Measurements from ENCODE around the gene STRN4.

Gene STRN4

DNA sequence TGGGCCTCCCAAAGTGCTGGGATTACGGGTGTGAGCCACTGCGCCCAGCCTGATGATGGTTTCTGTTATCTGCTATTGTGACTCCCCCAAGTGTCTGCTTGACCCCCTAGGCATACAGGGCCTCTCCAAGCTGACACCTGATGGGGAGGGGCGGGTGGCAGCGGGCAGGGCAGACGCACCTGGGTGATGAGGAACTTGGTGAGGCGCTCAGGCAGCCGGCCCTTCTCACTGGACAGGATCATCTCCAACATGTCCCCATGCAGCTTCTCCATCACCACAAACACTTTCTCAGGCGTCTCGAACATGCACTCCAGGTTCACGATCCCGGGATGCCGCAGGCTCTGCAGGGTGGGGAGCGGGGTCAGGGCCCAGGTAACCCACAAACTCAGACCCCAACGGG lies 56.9 kb downstream of the STRN4 start:
- no peak overlapping the region for H3K27ac ChIP-seq (ENCODE audit: low read depth, low read length, severe bottlenecking)
- peaks cover 94% of the 10 kb centered on the region for H3K36me3 ChIP-seq (ENCODE audit: control insufficient read depth, insufficient read depth, low read length)
- no peaks in the 10 kb centered on the region for H3K4me1 ChIP-seq (ENCODE audit: control insufficient read depth, insufficient read depth, low read length, poor library complexity, severe bottlenecking)
- H3K4me3 ChIP-seq (ENCODE audit: extremely low read depth, insufficient read depth, low read length, poor library complexity, severe bottlenecking) = no peak overlapping the region
- no peaks in the 10 kb centered on the region for H3K9me3 ChIP-seq (ENCODE audit: control insufficient read depth, low read length)
- WGBS, 2 experiments (ENCODE audit: insufficient coverage in 2 of 2) = 98% methylated on average over 11 to 12 of the region's 14 CpGs

DNA sequence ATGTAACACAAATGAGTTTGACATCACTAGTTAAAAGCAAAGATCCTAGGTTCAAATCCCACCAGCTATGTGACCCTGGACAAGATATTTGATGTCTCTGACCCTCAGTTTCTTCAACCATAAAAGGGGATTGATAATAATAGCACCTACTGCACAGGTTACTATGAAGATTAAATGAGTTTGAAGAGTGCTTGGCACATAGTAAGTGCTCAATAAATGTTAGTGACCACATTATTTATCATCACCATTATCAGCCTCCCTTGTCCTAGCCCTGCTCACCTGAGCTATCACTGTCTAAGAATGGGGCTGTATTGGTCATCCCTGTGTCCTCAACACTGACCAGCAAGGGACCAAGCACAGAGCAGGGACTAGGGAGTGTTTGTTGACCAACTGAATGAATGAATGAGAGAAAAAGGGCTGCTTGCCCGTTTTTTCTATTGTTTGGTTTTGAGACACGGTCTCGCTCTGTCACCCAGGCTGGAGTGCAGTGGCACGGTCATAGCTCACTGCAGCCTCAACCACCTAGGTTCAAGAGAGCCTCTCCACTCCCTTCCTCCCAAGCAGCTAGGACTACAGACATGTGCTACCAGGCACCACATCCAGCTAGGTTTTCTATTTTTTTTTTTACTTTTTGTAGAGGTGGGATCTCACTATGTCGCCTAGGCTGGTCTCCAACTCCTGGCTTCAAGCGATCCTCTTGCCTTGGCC lies 58.7 kb downstream of the STRN4 start:
- Histone ChIP-seq H3K9me3 (ENCODE audit: control insufficient read depth, low read length) (no peaks in the 10 kb centered on the region), H3K27ac (ENCODE audit: low read depth, low read length, severe bottlenecking) (no peak overlapping the region), H3K4me3 (ENCODE audit: extremely low read depth, insufficient read depth, low read length, poor library complexity, severe bottlenecking) (no peak overlapping the region), H3K36me3 (ENCODE audit: control insufficient read depth, insufficient read depth, low read length) (peaks cover 88% of the 10 kb centered on the region), H3K4me1 (ENCODE audit: control insufficient read depth, insufficient read depth, low read length, poor library complexity, severe bottlenecking) (no peaks in the 10 kb centered on the region)
- WGBS, 2 experiments (ENCODE audit: insufficient coverage in 2 of 2) = 94 to 95% methylated on average over 5 to 6 of the region's 6 CpGs

DNA sequence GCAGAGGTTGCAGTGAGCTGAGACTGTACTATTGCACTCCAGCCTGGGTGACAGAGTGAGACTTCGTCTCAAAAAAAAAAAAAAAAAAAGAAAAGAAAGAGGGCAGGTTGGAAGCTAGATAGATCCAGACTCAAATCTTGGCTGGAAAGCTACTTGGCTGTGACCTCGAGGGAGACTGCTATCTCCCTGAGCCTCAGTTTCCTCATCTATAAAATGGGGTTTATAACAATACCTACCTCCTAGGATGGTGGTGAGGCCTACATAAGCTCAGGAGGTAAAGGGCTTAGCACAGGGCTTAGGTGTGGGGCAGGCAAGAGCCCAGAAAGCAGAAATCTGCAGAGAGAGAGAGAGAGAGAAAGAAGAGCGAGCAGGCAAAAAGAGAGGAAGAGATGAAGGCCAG lies 61.1 kb downstream of the STRN4 start:
- Histone ChIP-seq H3K9me3 (ENCODE audit: control insufficient read depth, low read length) (no peaks in the 10 kb centered on the region), H3K4me3 (ENCODE audit: extremely low read depth, insufficient read depth, low read length, poor library complexity, severe bottlenecking) (no peak overlapping the region), H3K27ac (ENCODE audit: low read depth, low read length, severe bottlenecking) (no peak overlapping the region), H3K4me1 (ENCODE audit: control insufficient read depth, insufficient read depth, low read length, poor library complexity, severe bottlenecking) (no peaks in the 10 kb centered on the region), H3K36me3 (ENCODE audit: control insufficient read depth, insufficient read depth, low read length) (peaks cover 83% of the 10 kb centered on the region)
- WGBS, 2 experiments (ENCODE audit: insufficient coverage in 2 of 2) = no CpG with 5 or more reads among the region's 3 CpGs

DNA sequence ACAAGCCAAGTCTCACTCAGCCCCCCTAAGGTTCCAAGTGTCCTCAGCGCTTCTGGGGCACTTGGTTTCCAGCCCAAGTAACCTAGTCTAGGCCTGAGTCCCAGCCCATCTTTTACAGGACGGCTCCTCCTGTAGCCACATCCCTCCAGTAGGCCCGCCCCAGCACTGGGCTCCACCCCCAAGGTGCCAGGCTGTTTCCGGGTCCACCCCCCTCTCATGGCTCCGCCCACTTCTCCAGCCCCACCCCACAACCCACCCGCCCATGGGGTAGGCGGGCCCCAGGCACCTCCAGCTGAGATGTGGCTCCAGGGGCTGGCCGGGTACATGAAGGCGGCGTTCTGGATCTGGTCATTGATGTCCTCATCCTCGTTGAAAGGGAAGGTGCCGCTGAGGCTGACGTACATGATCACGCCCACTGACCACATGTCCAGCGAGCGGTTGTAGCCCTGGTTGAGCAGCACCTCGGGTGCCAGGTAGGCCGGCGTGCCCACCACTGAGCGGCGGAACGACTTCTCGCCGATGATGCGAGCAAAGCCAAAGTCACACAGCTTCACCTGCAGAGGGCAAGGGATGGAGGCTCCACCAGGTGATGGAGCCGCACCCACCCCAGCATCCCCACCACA lies 68.0 kb downstream of the STRN4 start:
- Histone ChIP-seq H3K9me3 (ENCODE audit: control insufficient read depth, low read length) (no peaks in the 10 kb centered on the region), H3K27ac (ENCODE audit: low read depth, low read length, severe bottlenecking) (no peak overlapping the region), H3K4me1 (ENCODE audit: control insufficient read depth, insufficient read depth, low read length, poor library complexity, severe bottlenecking) (no peaks in the 10 kb centered on the region), H3K36me3 (ENCODE audit: control insufficient read depth, insufficient read depth, low read length) (peaks cover 87% of the 10 kb centered on the region), H3K4me3 (ENCODE audit: extremely low read depth, insufficient read depth, low read length, poor library complexity, severe bottlenecking) (no peak overlapping the region)
- 93 to 94% methylated on average over 16 to 17 of the region's 26 CpGs for WGBS, 2 experiments (ENCODE audit: insufficient coverage in 2 of 2)

DNA sequence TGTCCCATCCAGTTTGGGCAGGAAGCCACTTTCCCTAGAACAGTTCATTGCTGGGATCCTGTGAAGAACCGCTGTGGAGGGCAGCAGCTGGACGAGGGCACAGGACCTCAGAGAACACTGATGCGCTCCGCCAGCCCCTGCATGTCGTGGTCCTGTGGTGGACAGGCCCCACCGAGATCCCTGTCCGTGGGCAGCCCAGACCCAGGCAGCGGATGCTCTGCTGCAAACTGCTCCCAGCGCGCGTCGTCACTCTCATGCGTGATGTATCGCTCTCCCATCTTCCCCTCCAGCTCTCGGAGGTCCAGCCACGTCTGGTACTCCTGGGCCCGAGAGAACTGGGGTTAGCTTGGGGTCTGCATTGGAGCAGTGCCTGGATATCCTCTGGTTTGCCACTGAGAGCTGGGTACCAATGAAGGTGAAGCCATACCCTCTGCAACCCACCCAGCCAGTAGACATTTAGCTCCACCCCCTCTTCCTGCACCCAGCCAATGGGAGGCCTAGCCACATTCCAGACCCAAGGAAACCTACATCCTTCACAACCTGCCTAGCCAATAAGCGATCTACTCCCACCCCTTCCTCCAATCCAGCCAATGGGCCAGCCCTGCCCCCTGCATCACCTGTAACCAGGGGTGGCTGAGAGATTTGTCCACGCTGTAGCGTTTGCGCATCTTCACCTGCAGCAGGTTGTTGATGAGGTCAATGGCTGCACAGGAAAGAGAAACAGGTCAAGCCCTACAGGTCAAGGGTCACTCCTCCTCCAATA lies 71.7 kb downstream of the STRN4 start:
- H3K9me3 ChIP-seq (ENCODE audit: control insufficient read depth, low read length) = no peaks in the 10 kb centered on the region
- WGBS, 2 experiments (ENCODE audit: insufficient coverage in 2 of 2) = 94 to 97% methylated on average over 18 to 21 of the region's 21 CpGs
- peaks cover 74% of the 10 kb centered on the region for H3K36me3 ChIP-seq (ENCODE audit: control insufficient read depth, insufficient read depth, low read length)

DNA sequence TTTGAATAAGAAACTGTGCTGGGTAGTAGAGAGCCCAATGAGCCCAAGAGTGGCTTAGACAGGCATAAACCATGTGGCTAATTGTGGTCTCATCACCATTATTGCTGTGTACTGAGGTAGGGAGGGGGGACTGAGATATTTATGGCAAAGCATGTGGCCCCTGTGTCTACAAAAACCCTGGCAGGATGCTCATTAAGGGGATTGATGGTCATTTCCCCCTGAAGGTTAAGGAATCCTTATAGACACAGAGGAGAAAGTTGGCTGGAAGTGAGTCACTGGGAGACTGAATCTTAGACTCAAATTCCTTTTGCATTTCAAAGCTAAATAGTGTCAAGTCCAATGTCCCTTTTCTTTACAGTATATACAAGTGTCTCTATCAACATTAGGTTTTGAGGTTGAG lies 75.4 kb downstream of the STRN4 start:
- Histone ChIP-seq H3K4me1 (ENCODE audit: control insufficient read depth, insufficient read depth, low read length, poor library complexity, severe bottlenecking) (peaks cover 5% of the 10 kb centered on the region), H3K9me3 (ENCODE audit: control insufficient read depth, low read length) (no peaks in the 10 kb centered on the region), H3K36me3 (ENCODE audit: control insufficient read depth, insufficient read depth, low read length) (peaks cover 40% of the 10 kb centered on the region), H3K4me3 (ENCODE audit: extremely low read depth, insufficient read depth, low read length, poor library complexity, severe bottlenecking) (no peak overlapping the region), H3K27ac (ENCODE audit: low read depth, low read length, severe bottlenecking) (no peak overlapping the region)

More for the DNA sequence above, 71.7 kb downstream of the STRN4 start:
- no peak overlapping the region for H3K4me3 ChIP-seq (ENCODE audit: extremely low read depth, insufficient read depth, low read length, poor library complexity, severe bottlenecking)
- H3K27ac ChIP-seq (ENCODE audit: low read depth, low read length, severe bottlenecking) = no peak overlapping the region
- H3K4me1 ChIP-seq (ENCODE audit: control insufficient read depth, insufficient read depth, low read length, poor library complexity, severe bottlenecking) = peaks cover 5% of the 10 kb centered on the region

Data from mesodermal cell (in vitro differentiated cells).